GM21529 (cell line): ENCODE data around the gene ZBTB32.
A peak's percentile ranks its signal among the peaks of the same experiment; 100 is the strongest.
"Not testable (repeated sequence)": the region's sequence is repeated elsewhere in the genome, so short reads cannot be mapped to it uniquely, and the experiment has no call there.

Source experiments
- ATAC-seq: cut with Tn5 transposase; IDR thresholded peaks from one replicate; pipeline ENCODE4 v1.9.1; 2021; ENCODE audit not compliant: unreplicated experiment

The ZBTB32 gene, protein sequence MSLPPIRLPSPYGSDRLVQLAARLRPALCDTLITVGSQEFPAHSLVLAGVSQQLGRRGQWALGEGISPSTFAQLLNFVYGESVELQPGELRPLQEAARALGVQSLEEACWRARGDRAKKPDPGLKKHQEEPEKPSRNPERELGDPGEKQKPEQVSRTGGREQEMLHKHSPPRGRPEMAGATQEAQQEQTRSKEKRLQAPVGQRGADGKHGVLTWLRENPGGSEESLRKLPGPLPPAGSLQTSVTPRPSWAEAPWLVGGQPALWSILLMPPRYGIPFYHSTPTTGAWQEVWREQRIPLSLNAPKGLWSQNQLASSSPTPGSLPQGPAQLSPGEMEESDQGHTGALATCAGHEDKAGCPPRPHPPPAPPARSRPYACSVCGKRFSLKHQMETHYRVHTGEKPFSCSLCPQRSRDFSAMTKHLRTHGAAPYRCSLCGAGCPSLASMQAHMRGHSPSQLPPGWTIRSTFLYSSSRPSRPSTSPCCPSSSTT

GRCh38 chr19:35704218-35704617, at the start of gene ZBTB32:
Gene ZBTB32 (plus strand): TSS chr19:35704558. CDS start chr19:35714627, 10,069 bp downstream.
- ATAC-seq, result no peak

GRCh38 chr19:35654828-35655227, 49.5 kb upstream of the ZBTB32 start:
- not testable (repeated sequence) for ATAC-seq

DNA sequence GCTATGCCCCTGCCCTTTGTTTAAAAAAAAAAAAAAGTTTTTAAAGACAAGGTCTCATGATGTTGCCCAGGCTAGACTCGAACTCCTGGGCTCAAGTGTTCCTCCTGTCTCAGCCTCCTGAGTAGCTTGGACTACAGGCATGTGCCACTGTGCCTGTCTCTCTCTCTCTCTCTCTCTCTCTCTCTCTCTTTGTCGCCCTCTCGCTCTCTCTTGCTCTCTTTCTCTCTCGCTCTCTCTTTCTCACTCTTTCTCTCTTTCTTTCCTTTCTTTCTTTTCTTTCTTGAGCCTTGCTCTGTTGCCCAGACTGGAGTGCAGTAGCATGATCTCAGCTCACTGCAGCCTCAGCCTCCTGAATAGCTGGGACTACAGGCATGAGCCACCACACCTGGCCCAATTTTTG, 48.8 kb upstream of the ZBTB32 start:
- no peak for ATAC-seq

DNA sequence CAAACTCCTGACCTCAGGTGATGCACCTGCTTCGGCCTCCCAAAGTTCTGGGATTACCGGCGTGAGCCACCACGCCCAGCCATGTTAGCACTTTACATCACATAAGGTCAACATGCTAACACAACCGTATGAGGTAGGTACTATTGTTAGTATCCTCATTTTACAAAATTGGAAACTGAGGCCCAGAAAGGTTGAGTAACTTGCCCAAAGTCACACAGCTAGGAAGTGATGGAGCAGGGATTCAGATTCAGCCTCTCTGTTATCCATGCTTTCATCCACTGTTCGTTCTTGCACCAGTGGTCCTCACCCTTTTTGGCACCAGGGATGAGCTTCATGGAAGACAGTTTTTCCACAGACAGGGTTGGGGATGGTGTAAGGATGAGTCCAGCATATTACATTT, 47.7 kb upstream of the ZBTB32 start:
- ATAC-seq, result no peak

GRCh38 chr19:35657904-35658700, 46.3 kb upstream of the ZBTB32 start:
- ATAC-seq, result no peak

GRCh38 chr19:35661995-35662340, 42.4 kb upstream of the ZBTB32 start:
- ATAC-seq, result no peak

GRCh38 chr19:35663981-35664380, 40.4 kb upstream of the ZBTB32 start:
- ATAC-seq, result no peak

DNA sequence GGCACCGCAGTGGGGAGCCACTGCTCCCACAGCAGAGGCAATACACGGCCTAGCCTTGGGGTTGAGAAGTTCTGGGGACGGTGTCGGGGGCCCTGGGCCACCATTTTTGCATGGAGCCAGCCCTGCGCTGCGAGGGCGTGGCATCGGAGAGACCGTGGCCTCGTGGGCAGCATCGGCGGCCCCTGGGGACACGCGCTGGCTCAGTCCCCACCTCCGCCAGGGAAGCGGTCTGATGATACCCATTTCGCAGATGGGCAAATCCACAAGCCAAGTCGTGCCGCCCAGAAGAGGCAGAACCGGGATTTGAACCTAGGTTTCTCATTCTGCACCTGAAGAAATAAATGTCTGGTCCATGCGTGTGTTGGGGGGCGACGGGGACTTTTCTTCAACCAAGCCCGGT, 39.2 kb upstream of the ZBTB32 start:
- ATAC-seq, result no peak

GRCh38 chr19:35665604-35666003, 38.8 kb upstream of the ZBTB32 start:
- no peak for ATAC-seq

- no peak for ATAC-seq
Measured at GRCh38 chr19:35666251-35666913, 38.0 kb upstream of the ZBTB32 start, which contains the start of gene UPK1A. Gene UPK1A (plus strand): TSS chr19:35666517. CDS start chr19:35666813, 296 bp downstream.

GRCh38 chr19:35669566-35669965, 34.8 kb upstream of the ZBTB32 start:
- ATAC-seq, result no peak

GRCh38 chr19:35669974-35670373, 34.4 kb upstream of the ZBTB32 start:
- no peak for ATAC-seq

- ATAC-seq, result no peak
Measured at GRCh38 chr19:35670686-35671085, 33.7 kb upstream of the ZBTB32 start.

DNA sequence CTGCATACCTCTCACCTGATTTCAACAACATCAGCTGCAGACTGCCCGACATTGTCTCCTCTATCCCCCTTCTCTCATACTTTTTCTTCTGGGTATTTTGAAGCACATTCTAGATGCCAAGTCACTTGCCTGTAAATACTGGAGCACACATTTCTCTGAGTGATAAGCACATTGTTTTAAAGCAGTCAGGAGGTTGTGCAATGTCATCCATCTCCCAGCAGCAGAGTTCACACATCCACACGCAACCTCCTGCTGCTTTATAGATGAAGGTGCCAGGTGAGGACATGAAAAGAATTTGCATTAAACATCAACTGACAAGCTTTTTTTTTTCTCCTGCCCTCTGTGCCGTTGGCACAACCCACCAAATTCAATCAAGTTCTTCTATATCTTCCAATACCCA, 32.5 kb upstream of the ZBTB32 start:
- ATAC-seq, result no peak

DNA sequence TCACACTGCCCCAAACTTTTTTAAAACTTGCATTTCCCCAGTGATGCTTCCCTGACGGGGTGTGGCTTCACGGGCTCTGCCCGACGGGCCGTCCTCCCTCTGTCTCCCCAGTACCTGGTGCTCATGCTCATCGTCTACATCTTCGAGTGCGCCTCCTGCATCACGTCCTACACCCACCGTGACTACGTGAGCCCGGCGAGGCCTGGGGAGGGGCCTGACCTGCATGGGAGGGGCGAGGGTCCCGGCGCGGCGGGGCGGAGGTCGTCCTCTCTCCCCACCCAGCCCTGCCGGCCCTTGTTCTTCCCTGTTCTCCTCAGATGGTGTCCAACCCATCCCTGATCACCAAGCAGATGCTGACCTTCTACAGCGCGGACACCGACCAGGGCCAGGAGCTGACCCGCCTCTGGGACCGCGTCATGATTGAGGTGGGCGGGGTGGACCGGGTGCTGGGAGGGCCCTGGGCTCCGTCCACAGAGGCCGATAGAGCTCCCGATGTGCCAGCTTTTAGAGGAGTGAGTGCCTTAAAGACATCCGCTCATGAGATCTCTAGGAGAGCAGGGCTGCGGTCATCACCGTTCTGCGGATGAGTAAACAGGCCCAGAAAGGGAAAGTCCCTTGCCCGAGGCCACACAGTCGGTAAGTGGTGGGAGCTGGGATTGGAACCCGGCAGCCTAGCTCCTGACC, 31.1 kb upstream of the ZBTB32 start:
- ATAC-seq, result peak; percentile 45

- no peak for ATAC-seq
Measured at GRCh38 chr19:35675589-35676140, 28.7 kb upstream of the ZBTB32 start.

- ATAC-seq, result no peak
Measured at GRCh38 chr19:35689836-35690235, 14.5 kb upstream of the ZBTB32 start.

- ATAC-seq, result not testable (repeated sequence)
Measured at GRCh38 chr19:35691106-35691505, 13.3 kb upstream of the ZBTB32 start.

DNA sequence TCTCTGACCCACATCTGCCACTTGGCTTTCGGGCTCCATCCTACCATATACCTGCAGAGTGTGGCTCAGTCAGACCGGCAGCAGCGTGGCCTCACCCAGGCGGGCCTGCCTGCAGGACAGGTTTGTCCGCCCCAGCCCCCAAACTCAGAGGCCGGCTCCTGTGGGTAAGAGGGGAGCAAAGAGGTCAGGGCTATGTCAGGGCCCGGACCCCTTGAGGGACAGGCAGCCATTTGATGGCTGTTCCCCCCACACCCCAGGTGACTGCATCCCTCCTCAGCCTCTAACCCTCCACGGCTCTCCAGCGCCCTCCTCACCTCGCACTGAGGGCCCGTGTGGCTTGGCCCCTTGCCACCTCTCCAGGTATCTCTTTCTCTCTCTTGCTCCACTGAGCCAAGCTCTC, 12.3 kb upstream of the ZBTB32 start:
- ATAC-seq, result no peak

- ATAC-seq, result no peak
Measured at GRCh38 chr19:35693422-35693821, 10.9 kb upstream of the ZBTB32 start.
